Measurements from ENCODE around the gene UCHL5.

- no peak for TF ChIP-seq CTCF (conservative IDR thresholded peaks at IDR 0.05; ENCODE audit: low read depth, low read length)
- no peak for TF ChIP-seq EZH2 (IDR thresholded peaks at IDR 0.05; ENCODE audit: borderline replicate concordance, low read depth, low read length, poor library complexity, severe bottlenecking)
Observed at GRCh38 chr1:193016788-193017187, 42.4 kb downstream of the UCHL5 start.

Measured in A673 (cell line).